Tibial nerve (tissue), 4 donors: ENCODE results near the gene NFATC2. TPM values are rescaled to one million over a fixed set of nuclear protein-coding genes. Genes with fewer than 3 reads are reported as not detected.

ENCODE experiments used
- DNase-seq, 2 donors: peaks; one replicate each; pipeline ENCODE4 v3.0.0-alpha.2; 2019; ENCODE audit warnings: low spot score in 2 of 2
- H3K27ac ChIP-seq, 4 donors: fragments of 200-600 bp; sonication (generic) in 3 of 4; one replicate each; pipeline ENCODE4 v1.5.1; 2017 to 2019; ENCODE audit warnings: mild to moderate bottlenecking in 1 of 4
- H3K27me3 ChIP-seq, 2 donors: fragments of 200-600 bp; sonication (generic) in 1 of 2; one replicate each; pipeline versions ENCODE4 v1.5.1 to v1.6.0; 2017 to 2019
- H3K36me3 ChIP-seq, 3 donors: fragments of 200-600 bp; sonication (generic); one replicate each; pipeline ENCODE4 v1.5.1; 2018 to 2019
- H3K4me1 ChIP-seq, 4 donors: fragments of 200-600 bp; sonication (generic) in 3 of 4; one replicate each; pipeline ENCODE4 v1.5.1; 2017 to 2019
- H3K4me3 ChIP-seq, 4 donors: fragments of 200-600 bp; sonication (generic) in 3 of 4; one replicate each; pipeline ENCODE4 v1.5.1; 2017 to 2019; ENCODE audit warnings: mild to moderate bottlenecking in 1 of 4, moderate library complexity in 1 of 4
- H3K9me3 ChIP-seq, 4 donors: fragments of 200-600 bp; sonication (generic) in 3 of 4; one replicate each; pipeline ENCODE4 v1.5.1; 2017 to 2019
- CTCF ChIP-seq, 5 experiments: fragments of 200-600 bp in 3 of 5; fragments of 450-650 bp in 2 of 5; sonication (generic) in 3 of 5; IDR thresholded peaks; one replicate each; pipeline ENCODE4 v1.5.1; 2016 to 2019; ENCODE audit warnings: antibody characterized with exemption in 5 of 5, mild to moderate bottlenecking in 3 of 5, moderate library complexity in 2 of 5
- EP300 ChIP-seq, 2 donors: sonication (generic); formaldehyde crosslinking; IDR thresholded peaks; one replicate each; pipeline ENCODE4 v1.6.1; 2017; ENCODE audit warnings: antibody characterized with exemption in 2 of 2, mild to moderate bottlenecking in 1 of 2
- POLR2A ChIP-seq, 2 donors: fragments of 450-650 bp; IDR thresholded peaks; one replicate each; pipeline ENCODE4 v1.6.1; 2017; ENCODE audit warnings: antibody characterized with exemption in 2 of 2, mild to moderate bottlenecking in 2 of 2, moderate library complexity in 2 of 2
- WGBS, 2 donors: methylation state at CpG; one replicate each; pipeline ENCODE4 v1.1.5; 2018; 5-methylcytosine and 5-hydroxymethylcytosine counted together
- total RNA-seq, 4 donors: library from RNA; depleted of rRNA; stranded (reverse); fragments of >200 nt; gene quantifications; one replicate each; pipeline ENCODE4 v1.1.0, GENCODE V29; 2016

Gene NFATC2
- total RNA-seq, 4 donors from 2014 or later, result 6.0 to 11.5 (median 7.7) TPM

- DNase-seq, result no peak
- H3K36me3 ChIP-seq, result no peaks in the 10 kb centered on the region
- H3K27me3 ChIP-seq, result no peaks in the 10 kb centered on the region
- TF ChIP-seq CTCF (IDR thresholded peaks at IDR 0.05) (no peak), EP300 (IDR thresholded peaks at IDR 0.05) (no peak), POLR2A (IDR thresholded peaks at IDR 0.05) (no peak)
- no peak overlapping the region for H3K27ac ChIP-seq
- H3K4me3 ChIP-seq, result no peak overlapping the region
- H3K9me3 ChIP-seq, result no peaks in the 10 kb centered on the region
- 82 to 87% methylated on average over 5 of the region's 5 CpGs for WGBS, 2 donors
- peaks cover 0 to 56% (median 18%) of the 10 kb centered on the region in 4 donors for H3K4me1 ChIP-seq
These were observed 25.1 kb upstream of the NFATC2 start for GRCh38 chr20:51567622-51568021.

- no peak for DNase-seq
- Histone ChIP-seq H3K4me3 (no peak overlapping the region), H3K27me3 (no peaks in the 10 kb centered on the region), H3K27ac (no peak overlapping the region), H3K4me1 (peaks cover 0 to 59% (median 25%) of the 10 kb centered on the region in 4 donors), H3K9me3 (no peaks in the 10 kb centered on the region), H3K36me3 (no peaks in the 10 kb centered on the region)
- no peak for TF ChIP-seq POLR2A (IDR thresholded peaks at IDR 0.05)
- no peak for TF ChIP-seq EP300 (IDR thresholded peaks at IDR 0.05)
- TF ChIP-seq CTCF (IDR thresholded peaks at IDR 0.05), result no peak
- 92 to 97% methylated on average over 4 of the region's 4 CpGs for WGBS, 2 donors
These were observed 24.1 kb upstream of the NFATC2 start for GRCh38 chr20:51566594-51566993.

GRCh38 chr20:51565298-51566144, 23.0 kb upstream of the NFATC2 start:
- Histone ChIP-seq H3K4me3 (no peak overlapping the region), H3K36me3 (no peaks in the 10 kb centered on the region), H3K27me3 (no peaks in the 10 kb centered on the region), H3K27ac (peak overlapping the region in 3 of 4 donors; percentile 54 to 74 (median 63)), H3K4me1 (peaks cover 0 to 57% (median 32%) of the 10 kb centered on the region in 4 donors), H3K9me3 (no peaks in the 10 kb centered on the region)
- TF ChIP-seq EP300 (IDR thresholded peaks at IDR 0.05) (no peak), POLR2A (IDR thresholded peaks at IDR 0.05) (no peak)
- WGBS, 2 donors, result 38 to 44% methylated on average over 14 of the region's 14 CpGs
- no peak for DNase-seq

- Histone ChIP-seq H3K4me1 (peaks cover 0 to 55% (median 36%) of the 10 kb centered on the region in 4 donors), H3K27ac (peak overlapping the region; percentile 86 to 97 (median 95)), H3K27me3 (no peaks in the 10 kb centered on the region), H3K9me3 (no peaks in the 10 kb centered on the region), H3K4me3 (peak overlapping the region; percentile 46 to 66 (median 53)), H3K36me3 (no peaks in the 10 kb centered on the region)
- no peak for TF ChIP-seq EP300 (IDR thresholded peaks at IDR 0.05)
- TF ChIP-seq CTCF (IDR thresholded peaks at IDR 0.05), result no peak
- no peak for TF ChIP-seq POLR2A (IDR thresholded peaks at IDR 0.05)
- DNase-seq, result peak; percentile 57 to 64
- WGBS, 2 donors, result 31 to 42% methylated on average over 8 to 15 of the region's 15 CpGs
These were observed 21.2 kb upstream of the NFATC2 start for GRCh38 chr20:51563486-51564332.

- TF ChIP-seq EP300 (IDR thresholded peaks at IDR 0.05) (no peak), CTCF (IDR thresholded peaks at IDR 0.05) (no peak), POLR2A (IDR thresholded peaks at IDR 0.05) (no peak)
- H3K9me3 ChIP-seq, result no peaks in the 10 kb centered on the region
- whole genome bisulfite sequencing, 2 donors, result 0 to 3% methylated on average over 9 of the region's 9 CpGs
- peaks cover 0 to 55% (median 36%) of the 10 kb centered on the region in 4 donors for H3K4me1 ChIP-seq
- no peaks in the 10 kb centered on the region for H3K36me3 ChIP-seq
- peak overlapping the region; percentile 86 to 97 (median 95) for H3K27ac ChIP-seq
- peak in 1 of 2 donors; percentile 38 for DNase-seq
- H3K27me3 ChIP-seq, result no peaks in the 10 kb centered on the region
- H3K4me3 ChIP-seq, result peak overlapping the region; percentile 46 to 66 (median 53)
These were observed 20.6 kb upstream of the NFATC2 start for GRCh38 chr20:51563174-51563485.
